ENCODE results near the gene PMEL. TPM values are rescaled to one million over a fixed set of nuclear protein-coding genes. Genes with fewer than 3 reads are reported as not detected.

Gene PMEL
- total and polyA plus RNA-seq, 9 of the 15 experiments (the other 6 are each of a cell fraction or from before 2014, with no cell fraction given) = 0.36 to 2.0 (median 0.98) TPM

GRCh38 chr12:55996715-55997534, 31.1 kb upstream of the PMEL start, which contains the start of gene SUOX (continued):
- no peak for TF ChIP-seq E2F6 (IDR thresholded peaks at IDR 0.05; ENCODE audit: borderline replicate concordance in 1 of 2, extremely low read depth in 1 of 2, insufficient read depth in 1 of 2, insufficient read length in 1 of 2, low read depth in 1 of 2, low read length in 1 of 2, poor library complexity in 1 of 2, severe bottlenecking in 1 of 2)
- TF ChIP-seq SNAPC5 (CRISPR knock-in tag; IDR thresholded peaks at IDR 0.05) = no peak
- TF ChIP-seq CCAR2 (IDR thresholded peaks at IDR 0.05; ENCODE audit: low read depth, low read length) = no peak
- no peak for TF ChIP-seq ZNF778 (CRISPR knock-in tag; IDR thresholded peaks at IDR 0.05)
- no peak; the same call in 1 of the 2 replicates for TF ChIP-seq CREB1 (IDR thresholded peaks at IDR 0.05)
- no peak for TF ChIP-seq CREB1 (CRISPR knock-in tag; IDR thresholded peaks at IDR 0.05)
- TF ChIP-seq ZNF717 (CRISPR knock-in tag; IDR thresholded peaks at IDR 0.05) = no peak; the same call in 1 of the 2 replicates
- no peak for TF ChIP-seq ZNF561 (CRISPR knock-in tag; conservative IDR thresholded peaks at IDR 0.05)
- TF ChIP-seq SRSF3 (IDR thresholded peaks at IDR 0.05; ENCODE audit: insufficient read depth, low read length) = no peak
- TF ChIP-seq FOSL1 (tag; conservative IDR thresholded peaks at IDR 0.05) = no peak
- TF ChIP-seq PYGO2 (tag; IDR thresholded peaks at IDR 0.05) = no peak
- TF ChIP-seq ZBTB8A (IDR thresholded peaks at IDR 0.05; ENCODE audit: partially characterized antibody) = no peak
- TF ChIP-seq ZHX1 (conservative IDR thresholded peaks at IDR 0.05; ENCODE audit: low read length) = no peak
- TF ChIP-seq ZNF398 (CRISPR knock-in tag; IDR thresholded peaks at IDR 0.05) = no peak
- TF ChIP-seq ZBTB34 (CRISPR knock-in tag; IDR thresholded peaks at IDR 0.05) = no peak
- TF ChIP-seq PTBP1 (IDR thresholded peaks at IDR 0.05; ENCODE audit: low read depth, low read length) = no peak
- TF ChIP-seq POLR3G (IDR thresholded peaks at IDR 0.05; ENCODE audit: extremely low read depth, insufficient read length, insufficient replicate concordance) = no peak
- TF ChIP-seq NELFE (IDR thresholded peaks at IDR 0.05; ENCODE audit: insufficient read depth, insufficient read length) = no peak
